GM21360 (cell line): Measurements from ENCODE around the gene GRIK5.

Source experiments
- ATAC-seq: cut with Tn5 transposase; IDR thresholded peaks from one replicate; pipeline ENCODE4 v1.9.1; 2021; ENCODE audit warnings: mild to moderate bottlenecking, moderate library complexity; ENCODE audit not compliant: unreplicated experiment

The GRIK5 gene

GRCh38 chr19:42096255-42096837 lies 26.3 kb upstream of the GRIK5 start:
- ATAC-seq, result no peak

GRCh38 chr19:42095814-42096230 lies 25.8 kb upstream of the GRIK5 start:
- no peak for ATAC-seq

- no peak for ATAC-seq
Measured at GRCh38 chr19:42095142-42095813, 25.3 kb upstream of the GRIK5 start.

GRCh38 chr19:42093926-42094325 lies 23.9 kb upstream of the GRIK5 start:
- ATAC-seq, result no peak

GRCh38 chr19:42093505-42093904 lies 23.5 kb upstream of the GRIK5 start:
- ATAC-seq, result no peak

GRCh38 chr19:42092350-42092749 lies 22.3 kb upstream of the GRIK5 start:
- no peak for ATAC-seq

- no peak for ATAC-seq
Measured at GRCh38 chr19:42091742-42092141, 21.7 kb upstream of the GRIK5 start.

- no peak for ATAC-seq
Measured at GRCh38 chr19:42091300-42091699, 21.3 kb upstream of the GRIK5 start.

GRCh38 chr19:42090672-42091071 lies 20.7 kb upstream of the GRIK5 start:
- no peak for ATAC-seq

- ATAC-seq, result no peak
Measured at GRCh38 chr19:42089772-42090171, 19.8 kb upstream of the GRIK5 start.

- ATAC-seq, result no peak
Measured at GRCh38 chr19:42089191-42089750, 19.3 kb upstream of the GRIK5 start.

GRCh38 chr19:42088471-42089190 lies 18.6 kb upstream of the GRIK5 start:
- no peak for ATAC-seq

GRCh38 chr19:42086770-42087550 lies 17.0 kb upstream of the GRIK5 start:
- ATAC-seq, result no peak

- ATAC-seq, result no peak
Measured at GRCh38 chr19:42086188-42086736, 16.3 kb upstream of the GRIK5 start.

- ATAC-seq, result no peak
Measured at GRCh38 chr19:42083537-42083936, 13.5 kb upstream of the GRIK5 start.

GRCh38 chr19:42081584-42082203 lies 11.7 kb upstream of the GRIK5 start:
- ATAC-seq, result no peak

GRCh38 chr19:42080764-42081375 lies 10.9 kb upstream of the GRIK5 start:
- no peak for ATAC-seq

- no peak for ATAC-seq
Measured at GRCh38 chr19:42079886-42080763, 10.1 kb upstream of the GRIK5 start.

GRCh38 chr19:42079276-42079669 lies 9.3 kb upstream of the GRIK5 start:
- no peak for ATAC-seq
